Mesodermal cell (in vitro differentiated cells): ENCODE measurements around the gene INPP4B.

Source experiments
- H3K27ac ChIP-seq: 2 replicates; pipeline ENCODE4 v1.7.0; 2013; ENCODE audit warnings: mild to moderate bottlenecking, low read depth, low read length, moderate library complexity; ENCODE audit not compliant: severe bottlenecking
- H3K36me3 ChIP-seq: 2 replicates; pipeline ENCODE4 v1.7.1; 2013; ENCODE audit warnings: mild to moderate bottlenecking, low read length, moderate library complexity; ENCODE audit not compliant: control insufficient read depth, insufficient read depth
- H3K4me1 ChIP-seq: one replicate; pipeline ENCODE4 v1.7.1; 2013; ENCODE audit warnings: mild to moderate bottlenecking, low read length; ENCODE audit not compliant: insufficient read depth, control insufficient read depth, poor library complexity, severe bottlenecking
- H3K4me3 ChIP-seq: 2 replicates; pipeline ENCODE4 v1.7.0; 2013; ENCODE audit warnings: low read length, control low read depth, mild to moderate bottlenecking; ENCODE audit not compliant: insufficient read depth, poor library complexity, severe bottlenecking; ENCODE audit errors: extremely low read depth
- H3K9me3 ChIP-seq: 2 replicates; pipeline ENCODE4 v1.7.1; 2013; ENCODE audit warnings: mild to moderate bottlenecking, low read length, moderate library complexity; ENCODE audit not compliant: control insufficient read depth
- WGBS, 2 experiments: methylation state at CpG; one replicate each; pipeline ENCODE4 v1.1.5; 2013; ENCODE audit warnings: missing lambda C conversion rate in 2 of 2; ENCODE audit not compliant: insufficient coverage in 2 of 2; 5-methylcytosine and 5-hydroxymethylcytosine counted together

Gene INPP4B

GRCh38 chr4:142126890-142127497 is 719.1 kb downstream of the INPP4B start:
- H3K9me3 ChIP-seq: no peaks in the 10 kb centered on the region
- WGBS, 2 experiments: 0% methylated on average over 1 of the region's 3 CpGs; no CpG with 5 or more reads in 1 of the 2 experiments
- no peak overlapping the region for H3K4me3 ChIP-seq
- H3K4me1 ChIP-seq: no peaks in the 10 kb centered on the region
- H3K27ac ChIP-seq: no peak overlapping the region
- no peaks in the 10 kb centered on the region for H3K36me3 ChIP-seq

GRCh38 chr4:142124874-142125273 is 721.2 kb downstream of the INPP4B start:
- Histone ChIP-seq H3K4me1 (no peaks in the 10 kb centered on the region), H3K36me3 (no peaks in the 10 kb centered on the region), H3K4me3 (no peak overlapping the region), H3K9me3 (no peaks in the 10 kb centered on the region), H3K27ac (no peak overlapping the region)
- 83 to 100% methylated on average over 1 to 2 of the region's 2 CpGs for WGBS, 2 experiments

- WGBS, 2 experiments: 90 to 97% methylated on average over 2 to 3 of the region's 9 CpGs
Measured at GRCh38 chr4:142121448-142122350, 724.4 kb downstream of the INPP4B start.

GRCh38 chr4:142120921-142121320 is 725.2 kb downstream of the INPP4B start:
- H3K27ac ChIP-seq: no peak overlapping the region
- no peaks in the 10 kb centered on the region for H3K4me1 ChIP-seq
- no peaks in the 10 kb centered on the region for H3K9me3 ChIP-seq
- H3K4me3 ChIP-seq: no peak overlapping the region
- no peaks in the 10 kb centered on the region for H3K36me3 ChIP-seq
- no CpG with 5 or more reads among the region's 1 CpG for WGBS, 2 experiments

More at GRCh38 chr4:142121448-142122350, 724.4 kb downstream of the INPP4B start:
- Histone ChIP-seq H3K36me3 (no peaks in the 10 kb centered on the region), H3K4me3 (no peak overlapping the region), H3K4me1 (no peaks in the 10 kb centered on the region), H3K9me3 (no peaks in the 10 kb centered on the region), H3K27ac (no peak overlapping the region)

- no peak overlapping the region for H3K27ac ChIP-seq
- no peaks in the 10 kb centered on the region for H3K9me3 ChIP-seq
- no peaks in the 10 kb centered on the region for H3K4me1 ChIP-seq
- 83 to 100% methylated on average over 1 to 2 of the region's 2 CpGs for WGBS, 2 experiments
- H3K4me3 ChIP-seq: no peak overlapping the region
- H3K36me3 ChIP-seq: no peaks in the 10 kb centered on the region
Measured at GRCh38 chr4:142112451-142112850, 733.6 kb downstream of the INPP4B start.

- no peak overlapping the region for H3K27ac ChIP-seq
- H3K4me1 ChIP-seq: no peaks in the 10 kb centered on the region
- no peaks in the 10 kb centered on the region for H3K36me3 ChIP-seq
- H3K4me3 ChIP-seq: no peak overlapping the region
- H3K9me3 ChIP-seq: no peaks in the 10 kb centered on the region
Measured at GRCh38 chr4:142110136-142110535, 736.0 kb downstream of the INPP4B start.

- Histone ChIP-seq H3K27ac (no peak overlapping the region), H3K36me3 (no peaks in the 10 kb centered on the region), H3K9me3 (no peaks in the 10 kb centered on the region), H3K4me3 (no peak overlapping the region), H3K4me1 (no peaks in the 10 kb centered on the region)
- no CpG with 5 or more reads among the region's 4 CpGs for WGBS, 2 experiments
Measured at GRCh38 chr4:142104041-142104440, 742.1 kb downstream of the INPP4B start.

- H3K27ac ChIP-seq: no peak overlapping the region
- H3K9me3 ChIP-seq: no peaks in the 10 kb centered on the region
- WGBS, 2 experiments: no CpG with 5 or more reads among the region's 1 CpG
- H3K4me1 ChIP-seq: no peaks in the 10 kb centered on the region
- H3K4me3 ChIP-seq: no peak overlapping the region
- H3K36me3 ChIP-seq: no peaks in the 10 kb centered on the region
Measured at GRCh38 chr4:142101401-142101800, 744.7 kb downstream of the INPP4B start.

GRCh38 chr4:142100941-142101340 is 745.2 kb downstream of the INPP4B start:
- Histone ChIP-seq H3K4me3 (no peak overlapping the region), H3K36me3 (no peaks in the 10 kb centered on the region), H3K9me3 (no peaks in the 10 kb centered on the region), H3K27ac (no peak overlapping the region), H3K4me1 (no peaks in the 10 kb centered on the region)

- WGBS, 2 experiments: no CpG with 5 or more reads among the region's 1 CpG
- Histone ChIP-seq H3K4me3 (no peak overlapping the region), H3K36me3 (no peaks in the 10 kb centered on the region), H3K9me3 (no peaks in the 10 kb centered on the region), H3K4me1 (no peaks in the 10 kb centered on the region), H3K27ac (no peak overlapping the region)
Measured at GRCh38 chr4:142098900-142099545, 747.1 kb downstream of the INPP4B start.

- no peaks in the 10 kb centered on the region for H3K4me1 ChIP-seq
- H3K9me3 ChIP-seq: no peaks in the 10 kb centered on the region
- H3K27ac ChIP-seq: no peak overlapping the region
- 90 to 94% methylated on average over 3 of the region's 3 CpGs for WGBS, 2 experiments
- no peaks in the 10 kb centered on the region for H3K36me3 ChIP-seq
- H3K4me3 ChIP-seq: no peak overlapping the region
Measured at GRCh38 chr4:142098380-142098779, 747.7 kb downstream of the INPP4B start.
